Thoracic aorta (tissue), 2 donors: ENCODE measurements around the gene ATXN1. TPM values are rescaled to one million over a fixed set of nuclear protein-coding genes. Genes with fewer than 3 reads are reported as not detected.

Experiments
- ATAC-seq: fragments of 150-250 bp; one replicate; pipeline ENCODE4 v1.8.0; 2017; ENCODE audit warnings: low read depth; ENCODE audit not compliant: insufficient number of reproducible peaks, low FRiP score
- DNase-seq: peaks from one replicate; pipeline ENCODE4 v3.0.0-alpha.2; 2020; ENCODE audit warnings: low spot score
- H3K27ac ChIP-seq, 2 donors: fragments of 200-600 bp; sonication (generic); 1 replicate in 1 of 2; 2 replicates in 1 of 2; pipeline ENCODE4 v1.5.1; 2016; ENCODE audit warnings: mild to moderate bottlenecking in 2 of 2, moderate library complexity in 2 of 2
- H3K27me3 ChIP-seq: fragments of 200-600 bp; sonication (generic); replicated peaks from 2 replicates; pipeline ENCODE4 v1.6.0; 2016; ENCODE audit warnings: mild to moderate bottlenecking; ENCODE audit not compliant: insufficient read depth
- H3K36me3 ChIP-seq: fragments of 200-600 bp; sonication (generic); one replicate; pipeline ENCODE4 v1.5.1; 2016
- H3K4me1 ChIP-seq, 2 donors: fragments of 200-600 bp; sonication (generic); 1 replicate in 1 of 2; 2 replicates in 1 of 2; pipeline versions ENCODE4 v1.5.1 to v1.6.0; 2016; ENCODE audit warnings: low read depth in 2 of 2, mild to moderate bottlenecking in 1 of 2; ENCODE audit not compliant: control insufficient read depth in 1 of 2
- H3K4me3 ChIP-seq: fragments of 200-600 bp; sonication (generic); 2 replicates; pipeline ENCODE4 v1.5.1; 2016; ENCODE audit warnings: mild to moderate bottlenecking
- H3K9me3 ChIP-seq: fragments of 200-600 bp; sonication (generic); 2 replicates; pipeline ENCODE4 v1.5.1; 2016
- total RNA-seq, 2 donors: library from RNA; depleted of rRNA; stranded (reverse); fragments of >200 nt; gene quantifications; one replicate each; pipeline versions ENCODE4 v1.1.0 to v1.2.3, GENCODE V29; 2016
- TF ChIP-seq, protein P1 (sequence below): fragments of 200-600 bp; sonication (generic); IDR thresholded peaks from one replicate; pipeline ENCODE4 v1.5.1; 2019; ENCODE audit warnings: antibody characterized with exemption

The ATXN1 gene
- total RNA-seq, 2 donors from 2014 or later: 59.8 to 62.4 TPM

DNA sequence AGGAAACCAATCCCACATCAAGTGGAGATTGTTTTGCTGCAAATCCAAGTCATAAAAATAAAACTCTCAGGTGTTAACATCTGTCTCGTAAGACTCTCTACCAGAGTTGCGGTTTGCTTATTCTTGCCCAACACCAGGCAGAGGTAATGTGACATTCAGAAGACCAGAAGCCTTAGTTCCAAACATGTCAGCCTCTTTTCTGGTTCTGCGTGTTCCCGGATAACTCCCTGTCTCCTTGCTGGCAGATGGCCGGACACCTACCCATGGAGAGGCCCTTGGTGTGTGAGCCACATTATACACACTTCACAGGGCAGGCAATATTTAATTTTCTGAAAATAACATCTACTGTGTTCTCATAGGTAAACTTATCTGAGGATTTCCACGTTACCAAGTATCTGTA is 449.5 kb downstream of the ATXN1 start:
- DNase-seq: no peak
- no peak for ATAC-seq
- H3K27ac ChIP-seq: no peak overlapping the region
- peaks cover 0 to 7% of the 10 kb centered on the region in 2 donors for H3K4me1 ChIP-seq
- no peaks in the 10 kb centered on the region for H3K27me3 ChIP-seq
- no peak overlapping the region for H3K4me3 ChIP-seq
- H3K9me3 ChIP-seq: no peaks in the 10 kb centered on the region
- TF ChIP-seq, protein P1, sequence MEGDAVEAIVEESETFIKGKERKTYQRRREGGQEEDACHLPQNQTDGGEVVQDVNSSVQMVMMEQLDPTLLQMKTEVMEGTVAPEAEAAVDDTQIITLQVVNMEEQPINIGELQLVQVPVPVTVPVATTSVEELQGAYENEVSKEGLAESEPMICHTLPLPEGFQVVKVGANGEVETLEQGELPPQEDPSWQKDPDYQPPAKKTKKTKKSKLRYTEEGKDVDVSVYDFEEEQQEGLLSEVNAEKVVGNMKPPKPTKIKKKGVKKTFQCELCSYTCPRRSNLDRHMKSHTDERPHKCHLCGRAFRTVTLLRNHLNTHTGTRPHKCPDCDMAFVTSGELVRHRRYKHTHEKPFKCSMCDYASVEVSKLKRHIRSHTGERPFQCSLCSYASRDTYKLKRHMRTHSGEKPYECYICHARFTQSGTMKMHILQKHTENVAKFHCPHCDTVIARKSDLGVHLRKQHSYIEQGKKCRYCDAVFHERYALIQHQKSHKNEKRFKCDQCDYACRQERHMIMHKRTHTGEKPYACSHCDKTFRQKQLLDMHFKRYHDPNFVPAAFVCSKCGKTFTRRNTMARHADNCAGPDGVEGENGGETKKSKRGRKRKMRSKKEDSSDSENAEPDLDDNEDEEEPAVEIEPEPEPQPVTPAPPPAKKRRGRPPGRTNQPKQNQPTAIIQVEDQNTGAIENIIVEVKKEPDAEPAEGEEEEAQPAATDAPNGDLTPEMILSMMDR: no peak
- peaks cover 5% of the 10 kb centered on the region for H3K36me3 ChIP-seq

DNA sequence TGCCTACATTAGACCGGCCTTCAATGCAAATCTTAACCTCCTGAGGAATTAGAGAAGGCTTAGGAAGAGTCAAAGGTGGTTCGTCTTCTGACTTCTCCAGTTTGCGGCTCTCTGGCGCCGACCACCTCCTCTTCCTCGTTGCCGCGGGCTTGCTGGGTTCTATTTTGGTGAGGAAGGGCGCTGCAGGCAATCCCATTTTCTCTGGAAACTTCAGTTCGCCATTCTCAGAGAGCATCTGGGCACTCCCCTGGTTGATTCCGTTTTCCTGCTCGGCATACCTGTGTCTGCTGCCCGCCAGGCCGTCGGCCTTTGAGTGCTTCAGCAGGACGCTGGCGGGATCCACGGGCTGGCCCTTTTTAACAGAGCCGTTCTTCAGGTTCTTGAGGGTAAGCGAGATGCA is 454.9 kb downstream of the ATXN1 start:
- H3K4me3 ChIP-seq: no peak overlapping the region
- TF ChIP-seq, protein P1: no peak
- peaks cover 17% of the 10 kb centered on the region for H3K36me3 ChIP-seq
- DNase-seq (no peak), ATAC-seq (no peak)
- no peaks in the 10 kb centered on the region for H3K4me1 ChIP-seq
- no peaks in the 10 kb centered on the region for H3K27me3 ChIP-seq
- H3K27ac ChIP-seq: no peak overlapping the region
- no peaks in the 10 kb centered on the region for H3K9me3 ChIP-seq

DNA sequence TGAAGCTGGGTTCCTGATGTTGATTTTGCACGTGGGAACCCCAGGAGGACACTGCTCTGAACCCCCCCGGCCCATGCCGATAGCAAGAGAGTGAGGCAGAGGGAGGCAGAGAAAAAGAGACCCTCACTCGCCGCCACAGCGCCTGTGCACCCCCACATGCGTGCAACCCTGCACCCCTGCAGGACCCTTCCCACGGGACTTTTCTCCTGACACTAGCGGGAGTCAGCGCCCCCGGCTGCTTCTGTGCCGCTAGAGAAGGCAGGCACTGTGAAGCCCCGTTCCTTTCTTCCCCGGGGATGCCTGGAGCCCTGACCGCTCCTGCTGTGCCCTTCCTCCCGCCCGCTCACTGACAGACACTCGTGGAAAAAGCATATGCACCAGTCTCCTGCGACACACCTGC is 455.5 kb downstream of the ATXN1 start:
- no peak for DNase-seq
- Histone ChIP-seq H3K4me3 (no peak overlapping the region), H3K27me3 (no peaks in the 10 kb centered on the region), H3K4me1 (no peaks in the 10 kb centered on the region), H3K36me3 (peaks cover 17% of the 10 kb centered on the region), H3K27ac (no peak overlapping the region), H3K9me3 (no peaks in the 10 kb centered on the region)
- no peak for ATAC-seq
- TF ChIP-seq, protein P1: no peak

DNA sequence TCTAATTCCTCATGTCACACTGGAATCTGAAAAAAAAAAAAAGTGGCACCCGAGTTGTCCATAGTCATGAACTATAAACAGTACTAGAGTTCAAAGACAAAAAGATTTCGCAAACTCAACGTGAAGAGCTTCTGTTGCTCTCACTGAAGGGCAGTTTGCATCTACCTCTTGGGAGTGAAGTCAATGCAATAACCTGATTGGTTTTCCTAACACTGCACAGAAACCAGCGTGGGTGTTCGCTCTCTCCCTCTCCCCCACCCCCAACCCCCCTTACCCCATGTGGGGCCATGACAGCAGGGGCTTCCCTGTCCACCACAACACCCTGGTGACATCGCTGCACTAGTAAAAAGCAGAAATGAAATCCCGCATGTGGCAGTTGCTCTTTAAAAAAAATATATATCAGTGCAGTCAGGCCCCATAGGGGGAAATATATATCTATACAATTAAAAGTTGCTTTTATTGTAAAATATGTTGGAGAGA is 456.0 kb downstream of the ATXN1 start:
- ATAC-seq (no peak), DNase-seq (no peak)
- H3K27me3 ChIP-seq: no peaks in the 10 kb centered on the region
- H3K4me3 ChIP-seq: no peak overlapping the region
- no peak overlapping the region for H3K27ac ChIP-seq
- no peaks in the 10 kb centered on the region for H3K9me3 ChIP-seq
- H3K4me1 ChIP-seq: no peaks in the 10 kb centered on the region
- peaks cover 17% of the 10 kb centered on the region for H3K36me3 ChIP-seq
- TF ChIP-seq, protein P1: no peak

DNA sequence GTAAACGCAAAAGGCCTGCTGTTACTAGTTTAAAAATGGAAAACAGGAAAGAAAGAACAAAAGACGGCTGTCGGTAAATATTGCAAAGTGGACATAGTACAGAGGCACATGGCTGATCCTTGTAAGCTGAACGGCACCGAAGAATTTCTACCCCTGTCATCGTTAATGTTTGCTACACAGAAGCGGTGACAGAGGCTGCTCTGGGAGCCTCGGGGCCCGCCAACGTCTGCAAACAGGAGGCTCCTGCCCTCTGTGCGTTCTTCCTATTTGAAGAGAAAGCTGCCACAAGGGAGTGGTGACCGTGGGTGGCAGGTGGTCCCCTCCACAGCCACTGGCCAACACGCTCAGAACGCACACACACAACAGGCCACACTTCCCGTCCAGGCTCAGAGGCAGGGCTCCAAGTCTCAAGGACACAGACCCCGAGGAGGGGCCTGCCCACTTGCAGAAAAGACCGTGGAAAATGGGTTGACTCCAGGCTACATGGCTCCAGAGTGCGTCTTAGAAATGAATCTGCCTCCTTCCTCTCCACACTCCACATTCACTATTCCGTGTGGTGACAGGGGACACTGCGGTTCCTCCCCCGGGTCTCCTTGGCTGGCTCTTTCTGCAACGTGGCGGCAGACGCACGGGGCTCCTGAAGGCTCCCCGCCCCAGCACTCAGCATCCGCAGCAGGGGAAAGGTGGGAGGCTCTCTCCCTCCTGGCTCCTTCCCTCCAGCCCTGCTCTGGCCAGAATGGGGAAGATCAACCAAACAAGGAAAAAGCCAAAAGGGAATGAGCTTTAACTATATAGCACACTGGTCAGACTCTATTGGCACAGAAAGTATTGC is 458.3 kb downstream of the ATXN1 start:
- DNase-seq: no peak
- Histone ChIP-seq H3K4me3 (no peak overlapping the region), H3K4me1 (no peaks in the 10 kb centered on the region), H3K36me3 (peaks cover 12% of the 10 kb centered on the region), H3K9me3 (no peaks in the 10 kb centered on the region), H3K27ac (no peak overlapping the region), H3K27me3 (no peaks in the 10 kb centered on the region)
- TF ChIP-seq, protein P1: no peak
- no peak for ATAC-seq
